Hepatocyte (in vitro differentiated cells): Measurements from ENCODE around the gene ROR1. TPM values are rescaled to one million over a fixed set of nuclear protein-coding genes. Genes with fewer than 3 reads are reported as not detected.
A peak's percentile ranks its signal among the peaks of the same experiment; 100 is the strongest.

Source experiments
- DNase-seq: peaks from one replicate; pipeline ENCODE4 v3.0.0-alpha.2; 2016; ENCODE audit warnings: low spot score
- H2AFZ ChIP-seq: fragments of 200-600 bp; sonication (generic); 2 replicates; pipeline ENCODE4 v1.6.0; 2016; ENCODE audit warnings: antibody characterized with exemption, mild to moderate bottlenecking
- H3K27ac ChIP-seq: fragments of 200-600 bp; sonication (generic); 2 replicates; pipeline ENCODE4 v1.5.1; 2016; ENCODE audit warnings: mild to moderate bottlenecking
- H3K27me3 ChIP-seq: fragments of 200-600 bp; sonication (generic); 2 replicates; pipeline ENCODE4 v1.6.1; 2016
- H3K36me3 ChIP-seq: fragments of 200-600 bp; sonication (generic); replicated peaks from 2 replicates; pipeline ENCODE4 v1.5.1; 2016; ENCODE audit warnings: low read depth; ENCODE audit not compliant: insufficient read depth
- H3K4me1 ChIP-seq: fragments of 200-600 bp; sonication (generic); 2 replicates; pipeline ENCODE4 v1.5.1; 2016; ENCODE audit warnings: mild to moderate bottlenecking, moderate library complexity; ENCODE audit not compliant: insufficient read depth
- H3K4me2 ChIP-seq: fragments of 200-600 bp; sonication (generic); 2 replicates; pipeline ENCODE4 v1.6.0; 2016
- H3K4me3 ChIP-seq: fragments of 200-600 bp; sonication (generic); 2 replicates; pipeline ENCODE4 v1.5.1; 2016; ENCODE audit warnings: mild to moderate bottlenecking
- H3K79me2 ChIP-seq: fragments of 200-600 bp; sonication (generic); 2 replicates; pipeline ENCODE4 v1.6.0; 2017; ENCODE audit warnings: mild to moderate bottlenecking
- H3K9me2 ChIP-seq: fragments of 200-600 bp; sonication (generic); replicated peaks from 2 replicates; pipeline ENCODE4 v1.6.0; 2017; ENCODE audit warnings: mild to moderate bottlenecking; ENCODE audit not compliant: insufficient read depth
- H3K9me3 ChIP-seq: fragments of 200-600 bp; sonication (generic); 2 replicates; pipeline ENCODE4 v1.5.1; 2016; ENCODE audit warnings: low read depth, mild to moderate bottlenecking
- H4K20me1 ChIP-seq: fragments of 200-600 bp; sonication (generic); 2 replicates; pipeline ENCODE4 v1.6.0; 2016; ENCODE audit warnings: mild to moderate bottlenecking; ENCODE audit not compliant: insufficient read depth, poor library complexity, severe bottlenecking
- EZH2 ChIP-seq: fragments of 200-600 bp; sonication (generic); IDR thresholded peaks from 2 replicates; pipeline ENCODE4 v1.6.1; 2016; ENCODE audit warnings: antibody characterized with exemption, mild to moderate bottlenecking, borderline replicate concordance
- EZH2phosphoT487 ChIP-seq: fragments of 200-600 bp; sonication (generic); IDR thresholded peaks from one replicate; pipeline ENCODE4 v1.6.1; 2018; ENCODE audit warnings: antibody characterized with exemption, mild to moderate bottlenecking, low read depth, moderate library complexity; ENCODE audit not compliant: unreplicated experiment, severe bottlenecking
- whole genome bisulfite sequencing: methylation state at CpG from one replicate; pipeline ENCODE4 v1.1.6; 2016; ENCODE audit warnings: low lambda C conversion rate; ENCODE audit errors: missing lambda C conversion rate; 5-methylcytosine and 5-hydroxymethylcytosine counted together
- polyA plus RNA-seq: library from polyadenylated mRNA; unstranded; fragments of >200 nt; fragmentation: Nextera tagmentation; extraction: Ambion mirVana; gene quantifications from 2 replicates; pipeline ENCODE4 v1.2.1, GENCODE V29; 2016
- total RNA-seq: library from RNA; depleted of rRNA; stranded (reverse); fragments of >200 nt; gene quantifications from 2 replicates; pipeline ENCODE4 v1.2.3, GENCODE V29; 2014
- TF ChIP-seq, protein P1 (sequence below): fragments of 200-600 bp; sonication (generic); IDR thresholded peaks from 2 replicates; pipeline ENCODE4 v1.5.1; 2016; ENCODE audit warnings: antibody characterized with exemption, mild to moderate bottlenecking; ENCODE audit not compliant: poor library complexity

The ROR1 gene
- total and polyA plus RNA-seq, 2 experiments from 2014 or later, result 16.4 to 27.7 TPM

DNA sequence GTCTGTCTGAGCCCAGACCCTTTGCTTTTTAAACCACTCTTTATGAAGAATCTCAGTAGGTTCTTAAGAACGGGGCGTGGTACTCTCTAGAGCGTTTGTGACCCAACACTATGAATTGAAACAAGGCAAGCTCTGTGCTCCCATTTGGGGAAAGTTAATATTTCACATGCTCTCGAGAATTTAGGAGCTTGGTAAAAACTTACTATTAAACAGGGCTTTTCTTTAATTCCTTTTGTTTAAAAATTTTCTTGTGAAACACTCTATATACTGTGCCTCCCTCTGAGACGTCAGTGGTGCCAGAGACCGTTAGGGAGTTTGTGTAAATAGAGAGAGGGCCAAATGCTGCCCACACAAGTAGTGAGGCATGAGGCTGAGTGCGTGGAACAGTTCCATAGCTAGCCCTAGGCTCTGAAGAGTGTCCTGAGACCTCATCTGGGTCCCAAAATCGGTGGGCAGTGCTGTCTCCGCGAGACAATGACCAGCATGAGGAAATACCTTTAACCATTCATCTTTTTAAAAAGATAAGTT is 144.7 kb downstream of the ROR1 start:
- Histone ChIP-seq H3K79me2 (peaks cover 23% of the 10 kb centered on the region), H4K20me1 (no peaks in the 10 kb centered on the region), H2AFZ (no peak overlapping the region), H3K9me3 (no peaks in the 10 kb centered on the region), H3K4me2 (no peak overlapping the region), H3K4me3 (no peak overlapping the region), H3K9me2 (no peaks in the 10 kb centered on the region), H3K27me3 (no peaks in the 10 kb centered on the region), H3K4me1 (peaks cover 68% of the 10 kb centered on the region), H3K27ac (peak overlapping the region; percentile 2), H3K36me3 (no peaks in the 10 kb centered on the region)
- 65% methylated on average over 10 of the region's 10 CpGs for WGBS
- no peak for TF ChIP-seq EZH2
- TF ChIP-seq, protein P1, sequence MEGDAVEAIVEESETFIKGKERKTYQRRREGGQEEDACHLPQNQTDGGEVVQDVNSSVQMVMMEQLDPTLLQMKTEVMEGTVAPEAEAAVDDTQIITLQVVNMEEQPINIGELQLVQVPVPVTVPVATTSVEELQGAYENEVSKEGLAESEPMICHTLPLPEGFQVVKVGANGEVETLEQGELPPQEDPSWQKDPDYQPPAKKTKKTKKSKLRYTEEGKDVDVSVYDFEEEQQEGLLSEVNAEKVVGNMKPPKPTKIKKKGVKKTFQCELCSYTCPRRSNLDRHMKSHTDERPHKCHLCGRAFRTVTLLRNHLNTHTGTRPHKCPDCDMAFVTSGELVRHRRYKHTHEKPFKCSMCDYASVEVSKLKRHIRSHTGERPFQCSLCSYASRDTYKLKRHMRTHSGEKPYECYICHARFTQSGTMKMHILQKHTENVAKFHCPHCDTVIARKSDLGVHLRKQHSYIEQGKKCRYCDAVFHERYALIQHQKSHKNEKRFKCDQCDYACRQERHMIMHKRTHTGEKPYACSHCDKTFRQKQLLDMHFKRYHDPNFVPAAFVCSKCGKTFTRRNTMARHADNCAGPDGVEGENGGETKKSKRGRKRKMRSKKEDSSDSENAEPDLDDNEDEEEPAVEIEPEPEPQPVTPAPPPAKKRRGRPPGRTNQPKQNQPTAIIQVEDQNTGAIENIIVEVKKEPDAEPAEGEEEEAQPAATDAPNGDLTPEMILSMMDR, result no peak
- no peak for DNase-seq

DNA sequence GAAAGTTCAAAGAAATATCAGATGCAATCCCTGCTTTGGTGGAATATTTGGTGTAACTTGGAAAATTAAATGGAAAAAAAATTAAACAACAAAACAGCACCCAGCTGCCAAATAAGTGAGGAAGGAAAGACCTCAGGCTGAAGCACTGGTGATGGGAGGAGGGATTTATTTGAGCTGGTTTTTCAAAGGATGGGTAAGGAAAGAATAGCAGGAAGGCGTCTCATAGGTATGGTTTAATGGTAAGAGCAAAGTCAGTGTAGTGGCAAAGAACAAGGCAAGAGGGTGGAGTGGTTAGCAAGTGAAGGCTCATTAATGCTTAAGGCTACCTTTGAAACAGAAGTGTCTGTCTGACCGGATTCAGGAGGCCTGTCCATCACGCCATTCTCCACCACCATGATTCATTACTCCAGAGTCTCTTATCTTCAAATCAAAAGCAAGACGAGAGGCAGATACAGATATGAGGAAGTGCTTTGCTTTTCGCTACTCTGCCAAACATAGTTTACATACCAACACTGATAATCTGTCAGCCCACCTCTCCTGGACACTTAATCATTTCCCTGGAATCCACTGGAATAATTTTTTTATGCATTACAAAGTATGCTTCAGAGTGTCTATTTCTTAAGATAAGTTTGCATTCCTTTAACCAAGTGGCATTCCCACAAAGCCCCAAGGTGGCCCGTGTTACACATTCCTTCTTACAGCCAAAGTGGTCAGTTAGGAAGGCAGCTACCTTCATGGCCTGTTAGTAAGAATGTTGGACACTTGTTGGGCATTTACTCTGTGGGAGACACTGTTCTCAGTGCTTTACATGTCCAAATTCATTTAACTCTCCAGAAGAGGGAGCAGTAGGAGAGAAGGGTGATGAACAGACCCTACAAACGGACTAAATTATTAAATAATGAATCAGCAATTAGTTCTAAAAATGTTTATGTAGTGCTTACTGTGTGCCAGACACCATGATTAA is 146.6 kb downstream of the ROR1 start:
- TF ChIP-seq, protein P1, result peak; percentile 36
- TF ChIP-seq EZH2 (no peak), EZH2phosphoT487 (no peak)
- peak overlapping the region; percentile 18 for H3K4me2 ChIP-seq
- H3K79me2 ChIP-seq, result peaks cover 24% of the 10 kb centered on the region
- no peak overlapping the region for H3K4me3 ChIP-seq
- H3K9me3 ChIP-seq, result no peaks in the 10 kb centered on the region
- peak overlapping the region; percentile 60 for H3K27ac ChIP-seq
- H3K27me3 ChIP-seq, result no peaks in the 10 kb centered on the region
- peaks cover 55% of the 10 kb centered on the region for H3K4me1 ChIP-seq
- H3K9me2 ChIP-seq, result no peaks in the 10 kb centered on the region
- peak; percentile 53 for DNase-seq
- H2AFZ ChIP-seq, result no peak overlapping the region
- H4K20me1 ChIP-seq, result no peaks in the 10 kb centered on the region
- no peaks in the 10 kb centered on the region for H3K36me3 ChIP-seq
- WGBS, result 49% methylated on average over 7 of the region's 7 CpGs

GRCh38 chr1:63921359-63921758 is 147.5 kb downstream of the ROR1 start:
- H3K27me3 ChIP-seq, result no peaks in the 10 kb centered on the region
- no peak overlapping the region for H2AFZ ChIP-seq
- peaks cover 24% of the 10 kb centered on the region for H3K79me2 ChIP-seq
- no peaks in the 10 kb centered on the region for H3K36me3 ChIP-seq
- WGBS, result 55% methylated on average over 5 of the region's 5 CpGs
- H3K4me1 ChIP-seq, result peaks cover 51% of the 10 kb centered on the region
- H4K20me1 ChIP-seq, result no peaks in the 10 kb centered on the region
- no peak overlapping the region for H3K4me3 ChIP-seq
- no peaks in the 10 kb centered on the region for H3K9me3 ChIP-seq
- H3K4me2 ChIP-seq, result peak overlapping the region; percentile 12
- no peaks in the 10 kb centered on the region for H3K9me2 ChIP-seq
- DNase-seq, result no peak
- H3K27ac ChIP-seq, result peak overlapping the region; percentile 60
- no peak for TF ChIP-seq EZH2
- no peak for TF ChIP-seq EZH2phosphoT487
- TF ChIP-seq, protein P1, result no peak
